ENCODE data around the gene POLR2F.

DNA sequence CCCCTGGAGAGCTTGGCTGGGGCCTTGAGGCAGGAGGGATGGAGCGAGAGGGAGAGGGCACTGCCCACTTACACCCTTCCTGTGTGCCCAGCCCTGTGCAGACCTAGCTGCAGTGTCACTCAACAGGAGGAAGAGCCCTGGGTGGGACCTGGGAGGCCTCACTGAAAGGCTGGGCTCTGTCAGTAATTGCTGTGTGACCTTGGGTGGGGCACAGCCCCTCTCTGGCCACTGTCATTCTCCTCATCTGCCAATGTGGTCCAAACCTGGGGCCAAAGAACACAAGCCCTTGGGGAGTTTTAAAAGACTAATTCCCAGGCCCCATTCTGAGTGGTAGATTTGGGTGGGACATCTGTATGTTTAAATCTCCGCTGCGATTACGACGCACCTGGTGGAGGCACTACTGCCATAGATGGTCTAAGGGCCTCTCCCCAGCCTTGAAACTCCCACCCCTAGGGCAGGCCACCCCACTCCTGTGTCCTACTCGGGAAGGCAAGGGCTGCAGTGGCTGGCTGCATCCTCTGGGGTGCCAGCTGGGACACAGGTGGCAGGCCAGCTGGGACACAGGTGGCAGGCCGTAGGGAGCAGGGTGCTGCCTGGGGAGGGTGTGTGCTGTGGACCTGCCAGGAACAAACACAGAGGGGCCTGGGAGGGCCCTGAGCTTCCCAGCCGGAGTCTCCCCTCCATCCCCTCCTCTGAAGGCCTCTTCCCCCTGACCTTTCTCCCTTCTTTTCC lies 43.2 kb downstream of the POLR2F start:
- TF ChIP-seq, protein P1, sequence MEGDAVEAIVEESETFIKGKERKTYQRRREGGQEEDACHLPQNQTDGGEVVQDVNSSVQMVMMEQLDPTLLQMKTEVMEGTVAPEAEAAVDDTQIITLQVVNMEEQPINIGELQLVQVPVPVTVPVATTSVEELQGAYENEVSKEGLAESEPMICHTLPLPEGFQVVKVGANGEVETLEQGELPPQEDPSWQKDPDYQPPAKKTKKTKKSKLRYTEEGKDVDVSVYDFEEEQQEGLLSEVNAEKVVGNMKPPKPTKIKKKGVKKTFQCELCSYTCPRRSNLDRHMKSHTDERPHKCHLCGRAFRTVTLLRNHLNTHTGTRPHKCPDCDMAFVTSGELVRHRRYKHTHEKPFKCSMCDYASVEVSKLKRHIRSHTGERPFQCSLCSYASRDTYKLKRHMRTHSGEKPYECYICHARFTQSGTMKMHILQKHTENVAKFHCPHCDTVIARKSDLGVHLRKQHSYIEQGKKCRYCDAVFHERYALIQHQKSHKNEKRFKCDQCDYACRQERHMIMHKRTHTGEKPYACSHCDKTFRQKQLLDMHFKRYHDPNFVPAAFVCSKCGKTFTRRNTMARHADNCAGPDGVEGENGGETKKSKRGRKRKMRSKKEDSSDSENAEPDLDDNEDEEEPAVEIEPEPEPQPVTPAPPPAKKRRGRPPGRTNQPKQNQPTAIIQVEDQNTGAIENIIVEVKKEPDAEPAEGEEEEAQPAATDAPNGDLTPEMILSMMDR (IDR thresholded peaks at IDR 0.05), result no peak
- TF ChIP-seq ZFX (IDR thresholded peaks at IDR 0.05; ENCODE audit: borderline replicate concordance), result no peak

Measured in 22Rv1 (cell line).